Measurements from ENCODE around the gene ZNF778.

DNA sequence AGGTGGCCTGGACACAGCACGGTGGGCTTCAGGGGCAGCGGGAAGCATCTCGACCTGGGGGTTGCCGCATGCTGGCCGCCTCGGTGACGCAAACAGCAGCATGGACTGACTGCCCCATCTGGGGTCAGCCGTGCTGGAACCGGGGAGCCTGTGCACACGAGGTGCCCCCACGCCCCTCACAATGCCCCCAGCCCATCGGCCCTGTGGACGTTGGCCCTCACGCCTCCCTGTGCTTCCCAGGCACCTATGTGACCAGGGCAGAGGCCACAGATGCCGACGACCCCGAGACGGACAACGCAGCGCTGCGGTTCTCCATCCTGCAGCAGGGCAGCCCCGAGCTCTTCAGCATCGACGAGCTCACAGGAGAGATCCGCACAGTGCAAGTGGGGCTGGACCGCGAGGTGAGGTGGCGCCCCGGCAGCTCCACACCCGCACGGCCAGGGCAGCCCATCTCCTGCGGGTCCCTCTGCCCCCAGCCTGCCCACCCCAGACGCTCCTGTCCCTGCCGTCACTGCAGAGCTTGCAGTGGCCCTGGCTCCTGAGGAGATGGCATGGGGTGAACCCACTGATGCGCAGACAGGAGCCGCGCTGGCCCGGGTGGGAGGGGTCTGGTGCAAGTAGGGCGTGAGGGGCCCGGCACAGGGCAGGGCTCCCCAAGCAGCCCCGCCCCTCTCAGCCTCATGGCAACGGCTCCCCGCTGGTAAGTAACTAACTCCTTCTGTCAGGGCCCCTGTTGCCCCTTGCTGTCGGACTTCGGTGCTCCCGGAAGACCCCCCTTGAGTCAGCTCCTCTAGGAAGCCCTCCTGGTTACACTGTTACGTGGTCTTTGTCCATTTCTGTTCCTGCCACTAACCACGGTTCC is 32.3 kb upstream of the ZNF778 start:
- TF ChIP-seq, protein P1, sequence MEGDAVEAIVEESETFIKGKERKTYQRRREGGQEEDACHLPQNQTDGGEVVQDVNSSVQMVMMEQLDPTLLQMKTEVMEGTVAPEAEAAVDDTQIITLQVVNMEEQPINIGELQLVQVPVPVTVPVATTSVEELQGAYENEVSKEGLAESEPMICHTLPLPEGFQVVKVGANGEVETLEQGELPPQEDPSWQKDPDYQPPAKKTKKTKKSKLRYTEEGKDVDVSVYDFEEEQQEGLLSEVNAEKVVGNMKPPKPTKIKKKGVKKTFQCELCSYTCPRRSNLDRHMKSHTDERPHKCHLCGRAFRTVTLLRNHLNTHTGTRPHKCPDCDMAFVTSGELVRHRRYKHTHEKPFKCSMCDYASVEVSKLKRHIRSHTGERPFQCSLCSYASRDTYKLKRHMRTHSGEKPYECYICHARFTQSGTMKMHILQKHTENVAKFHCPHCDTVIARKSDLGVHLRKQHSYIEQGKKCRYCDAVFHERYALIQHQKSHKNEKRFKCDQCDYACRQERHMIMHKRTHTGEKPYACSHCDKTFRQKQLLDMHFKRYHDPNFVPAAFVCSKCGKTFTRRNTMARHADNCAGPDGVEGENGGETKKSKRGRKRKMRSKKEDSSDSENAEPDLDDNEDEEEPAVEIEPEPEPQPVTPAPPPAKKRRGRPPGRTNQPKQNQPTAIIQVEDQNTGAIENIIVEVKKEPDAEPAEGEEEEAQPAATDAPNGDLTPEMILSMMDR (conservative IDR thresholded peaks at IDR 0.05 in 1 of 2, IDR thresholded peaks at IDR 0.05 in 1 of 2; ENCODE audit: low read depth in 1 of 2, low read length in 2 of 2) = no peak
- no peak for TF ChIP-seq EZH2 (IDR thresholded peaks at IDR 0.05; ENCODE audit: low read length, missing control alignments)
